GM12801 (cell line): ENCODE results near the gene PARD6A.

Source experiments
- TF ChIP-seq, protein P1 (sequence below): IDR thresholded peaks from one replicate; pipeline ENCODE4 v1.5.1; 2011; ENCODE audit warnings: control low read depth; ENCODE audit not compliant: insufficient read length; ENCODE audit errors: extremely low read depth

PARD6A gene

DNA sequence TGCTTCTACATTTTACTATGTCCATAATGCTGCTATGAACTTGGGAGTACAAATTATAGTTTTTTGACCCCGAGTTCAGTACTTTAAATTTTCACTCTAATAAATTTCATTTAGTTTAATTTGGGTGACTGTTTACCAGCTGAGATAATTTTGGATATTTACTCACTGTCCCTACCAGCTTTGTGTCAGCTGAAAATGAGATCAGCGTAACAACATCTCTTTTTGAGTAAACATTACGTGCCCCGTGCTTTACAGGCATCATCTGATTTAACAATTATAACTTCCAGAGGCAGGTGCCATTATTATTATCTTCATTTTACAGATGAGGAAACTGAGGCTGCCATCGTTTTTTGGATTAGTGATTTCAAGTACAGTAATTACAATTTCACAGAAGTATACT lies 43.4 kb downstream of the PARD6A start:
- TF ChIP-seq, protein P1, sequence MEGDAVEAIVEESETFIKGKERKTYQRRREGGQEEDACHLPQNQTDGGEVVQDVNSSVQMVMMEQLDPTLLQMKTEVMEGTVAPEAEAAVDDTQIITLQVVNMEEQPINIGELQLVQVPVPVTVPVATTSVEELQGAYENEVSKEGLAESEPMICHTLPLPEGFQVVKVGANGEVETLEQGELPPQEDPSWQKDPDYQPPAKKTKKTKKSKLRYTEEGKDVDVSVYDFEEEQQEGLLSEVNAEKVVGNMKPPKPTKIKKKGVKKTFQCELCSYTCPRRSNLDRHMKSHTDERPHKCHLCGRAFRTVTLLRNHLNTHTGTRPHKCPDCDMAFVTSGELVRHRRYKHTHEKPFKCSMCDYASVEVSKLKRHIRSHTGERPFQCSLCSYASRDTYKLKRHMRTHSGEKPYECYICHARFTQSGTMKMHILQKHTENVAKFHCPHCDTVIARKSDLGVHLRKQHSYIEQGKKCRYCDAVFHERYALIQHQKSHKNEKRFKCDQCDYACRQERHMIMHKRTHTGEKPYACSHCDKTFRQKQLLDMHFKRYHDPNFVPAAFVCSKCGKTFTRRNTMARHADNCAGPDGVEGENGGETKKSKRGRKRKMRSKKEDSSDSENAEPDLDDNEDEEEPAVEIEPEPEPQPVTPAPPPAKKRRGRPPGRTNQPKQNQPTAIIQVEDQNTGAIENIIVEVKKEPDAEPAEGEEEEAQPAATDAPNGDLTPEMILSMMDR, result no peak

- TF ChIP-seq, protein P1, result no peak
These were observed 46.5 kb downstream of the PARD6A start for GRCh38 chr16:67707210-67707609.

- TF ChIP-seq, protein P1, result no peak
These were observed 47.0 kb downstream of the PARD6A start for GRCh38 chr16:67707790-67708189.

DNA sequence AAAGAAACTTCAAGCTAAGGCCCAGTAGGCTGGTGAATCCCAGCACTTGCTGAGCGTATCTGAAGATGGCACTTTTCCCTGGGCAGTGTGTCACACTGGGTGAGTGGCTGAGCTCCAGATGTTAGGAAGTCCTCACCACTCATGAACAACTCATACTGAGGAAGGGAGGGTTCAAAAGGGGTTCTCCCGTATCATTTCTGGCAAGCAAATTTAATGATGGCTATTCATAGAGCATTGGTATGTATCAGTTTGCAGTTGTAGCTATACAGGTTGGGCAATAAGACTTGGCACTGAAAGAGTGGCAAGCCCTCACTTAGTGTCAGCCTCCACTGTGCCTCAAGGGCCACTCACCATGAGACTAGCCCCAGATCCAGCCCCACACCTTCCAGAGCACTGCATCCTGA lies 47.6 kb downstream of the PARD6A start:
- TF ChIP-seq, protein P1, result no peak

DNA sequence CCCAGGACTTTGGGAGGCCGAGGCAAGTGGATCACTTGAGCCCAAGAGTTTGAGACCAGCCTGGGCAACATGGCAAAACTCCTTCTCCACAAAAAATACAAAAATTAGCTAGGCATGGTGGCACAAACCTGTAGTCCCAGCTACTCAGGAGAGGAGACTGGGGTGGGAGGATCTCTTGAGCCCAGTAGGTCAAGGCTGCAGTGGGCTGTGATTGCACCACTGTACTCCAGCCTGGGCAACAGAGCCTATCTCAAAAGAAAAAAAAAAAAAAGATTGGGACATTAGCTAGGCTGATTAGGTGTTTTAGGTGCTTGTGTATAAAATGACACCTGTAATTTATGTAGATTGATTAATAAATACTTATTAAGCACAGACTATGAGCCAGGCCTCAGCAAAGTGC lies 48.3 kb downstream of the PARD6A start:
- TF ChIP-seq, protein P1, result no peak

GRCh38 chr16:67710607-67711006 lies 49.8 kb downstream of the PARD6A start:
- TF ChIP-seq, protein P1, result no peak
